Measurements from ENCODE around the gene PAX5. TPM values are rescaled to one million over a fixed set of nuclear protein-coding genes. Genes with fewer than 3 reads are reported as not detected.

PAX5 gene
- polyA plus RNA-seq, 3 donors = 0.03 to 0.15 TPM; not detected in 1

- no peak for TF ChIP-seq CTCF (IDR thresholded peaks at IDR 0.05)
- Mint-ChIP-seq H3K9me3 (no peaks in the 10 kb centered on the region), H3K36me3 (no peaks in the 10 kb centered on the region), H3K4me1 (no peaks in the 10 kb centered on the region), H3K4me3 (no peak overlapping the region), H3K27me3 (ENCODE audit: low read depth in 3 of 3) (peaks cover 0 to 4% (median 0%) of the 10 kb centered on the region in 3 donors), H3K27ac (no peak overlapping the region)
- Histone ChIP-seq H3K36me3 (replicated peaks in 1 of 2; ENCODE audit: control insufficient read depth in 1 of 2, insufficient read depth in 2 of 2, low read length in 2 of 2) (no peaks in the 10 kb centered on the region), H3K9ac (ENCODE audit: insufficient read depth, low read length, poor library complexity, severe bottlenecking) (peak overlapping the region; percentile 1), H3K4me2 (replicated peaks; ENCODE audit: extremely low read depth, low read length, poor library complexity, severe bottlenecking) (no peak overlapping the region), H3K27ac (ENCODE audit: low read depth in 1 of 2, low read length in 2 of 2) (no peak overlapping the region), H3K4me1 (ENCODE audit: control insufficient read depth in 1 of 2, insufficient read depth in 2 of 2, low read length in 2 of 2) (no peaks in the 10 kb centered on the region), H3K9me3 (replicated peaks in 1 of 2; ENCODE audit: control insufficient read depth in 1 of 2, insufficient read depth in 1 of 2, low read length in 2 of 2) (no peaks in the 10 kb centered on the region), H3K79me2 (ENCODE audit: insufficient read depth, low read length) (no peaks in the 10 kb centered on the region), H2AFZ (ENCODE audit: insufficient read depth, low read depth, low read length, poor library complexity, severe bottlenecking) (no peak overlapping the region), H4K20me1 (ENCODE audit: insufficient read depth, low read length) (no peaks in the 10 kb centered on the region), H3K27me3 (ENCODE audit: control insufficient read depth in 2 of 2, insufficient read depth in 2 of 2, low read length in 2 of 2) (no peaks in the 10 kb centered on the region), H3K4me3 (replicated peaks in 1 of 3; ENCODE audit: low read depth in 2 of 3, low read length in 3 of 3) (no peak overlapping the region)
- no peak for DNase-seq
- 94% methylated on average over 6 of the region's 7 CpGs for WGBS (ENCODE audit: insufficient coverage)
- intact Hi-C loops (cut with micrococcal nuclease) = no loop called here
Measured at GRCh38 chr9:36836486-36836885, 197.6 kb downstream of the PAX5 start.

- no peaks in the 10 kb centered on the region for H3K4me1 ChIP-seq (ENCODE audit: control insufficient read depth in 1 of 2, insufficient read depth in 2 of 2, low read length in 2 of 2)
- H4K20me1 ChIP-seq (ENCODE audit: insufficient read depth, low read length) = no peaks in the 10 kb centered on the region
- H3K27ac Mint-ChIP-seq = no peak overlapping the region
- H3K36me3 Mint-ChIP-seq = no peaks in the 10 kb centered on the region
- H3K9me3 Mint-ChIP-seq = no peaks in the 10 kb centered on the region
- no peaks in the 10 kb centered on the region for H3K36me3 ChIP-seq (replicated peaks in 1 of 2; ENCODE audit: control insufficient read depth in 1 of 2, insufficient read depth in 2 of 2, low read length in 2 of 2)
- H2AFZ ChIP-seq (ENCODE audit: insufficient read depth, low read depth, low read length, poor library complexity, severe bottlenecking) = no peak overlapping the region
- no peaks in the 10 kb centered on the region for H3K27me3 ChIP-seq (ENCODE audit: control insufficient read depth in 2 of 2, insufficient read depth in 2 of 2, low read length in 2 of 2)
- no peaks in the 10 kb centered on the region for H3K4me1 Mint-ChIP-seq
- H3K79me2 ChIP-seq (ENCODE audit: insufficient read depth, low read length) = no peaks in the 10 kb centered on the region
- no peak for TF ChIP-seq CTCF (IDR thresholded peaks at IDR 0.05)
- no peak overlapping the region for H3K4me3 Mint-ChIP-seq
- peaks cover 0 to 4% (median 0%) of the 10 kb centered on the region in 3 donors for H3K27me3 Mint-ChIP-seq (ENCODE audit: low read depth in 3 of 3)
- no peak overlapping the region for H3K27ac ChIP-seq (ENCODE audit: low read depth in 1 of 2, low read length in 2 of 2)
- no peak overlapping the region for H3K4me3 ChIP-seq (replicated peaks in 1 of 3; ENCODE audit: low read depth in 2 of 3, low read length in 3 of 3)
- no peaks in the 10 kb centered on the region for H3K9me3 ChIP-seq (replicated peaks in 1 of 2; ENCODE audit: control insufficient read depth in 1 of 2, insufficient read depth in 1 of 2, low read length in 2 of 2)
- no peak overlapping the region for H3K9ac ChIP-seq (ENCODE audit: insufficient read depth, low read length, poor library complexity, severe bottlenecking)
- WGBS (ENCODE audit: insufficient coverage) = 81% methylated on average over 12 of the region's 18 CpGs
- intact Hi-C loops (cut with micrococcal nuclease) = no loop called here
- no peak for DNase-seq
- no peak overlapping the region for H3K4me2 ChIP-seq (replicated peaks; ENCODE audit: extremely low read depth, low read length, poor library complexity, severe bottlenecking)
Measured at GRCh38 chr9:36835271-36835996, 198.6 kb downstream of the PAX5 start.
